GM06990 (cell line): Measurements from ENCODE around the gene TP53I11.

Source experiments
- DNase-seq: peaks from one replicate; pipeline ENCODE4 v3.0.0-alpha.2; 2011; ENCODE audit not compliant: insufficient read length; ENCODE audit errors: extremely low read depth
- H3K27me3 ChIP-seq: replicated peaks from 2 replicates; pipeline ENCODE4 v1.6.0; 2011; ENCODE audit warnings: low read length; ENCODE audit not compliant: control insufficient read depth, insufficient read depth
- H3K36me3 ChIP-seq: 2 replicates; pipeline ENCODE4 v1.5.1; 2011; ENCODE audit warnings: low read length; ENCODE audit not compliant: control insufficient read depth, insufficient read depth
- H3K4me3 ChIP-seq: replicated peaks from 2 replicates; pipeline ENCODE4 v1.5.1; 2011; ENCODE audit warnings: low read depth, mild to moderate bottlenecking, control low read depth, low read length
- CTCF ChIP-seq: IDR thresholded peaks from 2 replicates; pipeline ENCODE4 v1.5.1; 2011; ENCODE audit warnings: low read length, control low read depth, mild to moderate bottlenecking, inconsistent platforms; ENCODE audit not compliant: insufficient read depth, poor library complexity, severe bottlenecking

Gene TP53I11

GRCh38 chr11:44971185-44971584 is 20.5 kb upstream of the TP53I11 start:
- no peaks in the 10 kb centered on the region; the same call in 1 of the 2 replicates for H3K36me3 ChIP-seq
- H3K27me3 ChIP-seq: no peaks in the 10 kb centered on the region; the same call in 1 of the 2 replicates
- DNase-seq: no peak
- no peak for TF ChIP-seq CTCF
- H3K4me3 ChIP-seq: no peak overlapping the region

GRCh38 chr11:44970293-44970692 is 19.6 kb upstream of the TP53I11 start:
- no peak for TF ChIP-seq CTCF
- no peaks in the 10 kb centered on the region; the same call in 1 of the 2 replicates for H3K27me3 ChIP-seq
- no peaks in the 10 kb centered on the region; the same call in 1 of the 2 replicates for H3K36me3 ChIP-seq
- no peak overlapping the region for H3K4me3 ChIP-seq
- no peak for DNase-seq

- no peak overlapping the region for H3K4me3 ChIP-seq
- TF ChIP-seq CTCF: no peak
- DNase-seq: no peak
- no peaks in the 10 kb centered on the region; the same call in 1 of the 2 replicates for H3K36me3 ChIP-seq
- no peaks in the 10 kb centered on the region; the same call in 1 of the 2 replicates for H3K27me3 ChIP-seq
Observed at GRCh38 chr11:44969651-44970252, 19.1 kb upstream of the TP53I11 start.

GRCh38 chr11:44968510-44968909 is 17.8 kb upstream of the TP53I11 start:
- no peaks in the 10 kb centered on the region; the same call in 1 of the 2 replicates for H3K27me3 ChIP-seq
- no peak for TF ChIP-seq CTCF
- H3K4me3 ChIP-seq: no peak overlapping the region
- no peaks in the 10 kb centered on the region; the same call in 1 of the 2 replicates for H3K36me3 ChIP-seq
- DNase-seq: no peak

- Histone ChIP-seq H3K27me3 (no peaks in the 10 kb centered on the region; the same call in 1 of the 2 replicates), H3K36me3 (no peaks in the 10 kb centered on the region; the same call in 1 of the 2 replicates), H3K4me3 (no peak overlapping the region)
- TF ChIP-seq CTCF: no peak
- DNase-seq: no peak
Observed at GRCh38 chr11:44967930-44968496, 17.3 kb upstream of the TP53I11 start.
